A549 (cell line): ENCODE data around the gene PRPF40A.

ENCODE experiments used
- CHD2 ChIP-seq: fragments of 150-350 bp; IDR thresholded peaks from 2 replicates; pipeline ENCODE4 v1.6.1; 2014; ENCODE audit warnings: low read length; ENCODE audit not compliant: partially characterized antibody
- TF ChIP-seq, protein P1 (sequence below): fragments of 200-600 bp; sonication (generic); IDR thresholded peaks from 2 replicates; pipeline ENCODE4 v1.6.1; 2016; ENCODE audit warnings: antibody characterized with exemption, mild to moderate bottlenecking, moderate library complexity

DNA sequence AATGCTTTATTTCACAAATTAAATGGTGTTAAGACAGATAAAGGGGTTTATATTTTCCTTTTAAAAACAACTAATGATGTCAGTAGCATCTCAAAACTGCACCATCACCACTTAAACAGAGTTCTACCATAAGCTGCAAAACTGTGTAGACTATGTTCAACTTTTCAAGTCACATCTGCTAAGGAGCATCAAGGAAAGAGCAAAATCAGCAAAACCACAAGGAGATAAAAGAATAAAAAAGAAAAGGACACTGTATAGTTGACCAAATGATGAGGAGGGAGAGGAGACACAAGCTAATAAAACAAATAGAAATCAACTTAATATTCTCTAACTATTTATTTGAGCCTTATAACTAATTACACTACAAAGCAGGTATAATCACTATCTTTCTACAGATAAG is 33.9 kb downstream of the PRPF40A start:
- TF ChIP-seq, protein P1, sequence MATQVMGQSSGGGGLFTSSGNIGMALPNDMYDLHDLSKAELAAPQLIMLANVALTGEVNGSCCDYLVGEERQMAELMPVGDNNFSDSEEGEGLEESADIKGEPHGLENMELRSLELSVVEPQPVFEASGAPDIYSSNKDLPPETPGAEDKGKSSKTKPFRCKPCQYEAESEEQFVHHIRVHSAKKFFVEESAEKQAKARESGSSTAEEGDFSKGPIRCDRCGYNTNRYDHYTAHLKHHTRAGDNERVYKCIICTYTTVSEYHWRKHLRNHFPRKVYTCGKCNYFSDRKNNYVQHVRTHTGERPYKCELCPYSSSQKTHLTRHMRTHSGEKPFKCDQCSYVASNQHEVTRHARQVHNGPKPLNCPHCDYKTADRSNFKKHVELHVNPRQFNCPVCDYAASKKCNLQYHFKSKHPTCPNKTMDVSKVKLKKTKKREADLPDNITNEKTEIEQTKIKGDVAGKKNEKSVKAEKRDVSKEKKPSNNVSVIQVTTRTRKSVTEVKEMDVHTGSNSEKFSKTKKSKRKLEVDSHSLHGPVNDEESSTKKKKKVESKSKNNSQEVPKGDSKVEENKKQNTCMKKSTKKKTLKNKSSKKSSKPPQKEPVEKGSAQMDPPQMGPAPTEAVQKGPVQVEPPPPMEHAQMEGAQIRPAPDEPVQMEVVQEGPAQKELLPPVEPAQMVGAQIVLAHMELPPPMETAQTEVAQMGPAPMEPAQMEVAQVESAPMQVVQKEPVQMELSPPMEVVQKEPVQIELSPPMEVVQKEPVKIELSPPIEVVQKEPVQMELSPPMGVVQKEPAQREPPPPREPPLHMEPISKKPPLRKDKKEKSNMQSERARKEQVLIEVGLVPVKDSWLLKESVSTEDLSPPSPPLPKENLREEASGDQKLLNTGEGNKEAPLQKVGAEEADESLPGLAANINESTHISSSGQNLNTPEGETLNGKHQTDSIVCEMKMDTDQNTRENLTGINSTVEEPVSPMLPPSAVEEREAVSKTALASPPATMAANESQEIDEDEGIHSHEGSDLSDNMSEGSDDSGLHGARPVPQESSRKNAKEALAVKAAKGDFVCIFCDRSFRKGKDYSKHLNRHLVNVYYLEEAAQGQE, result no peak
- TF ChIP-seq CHD2, result no peak
